K562 (cell line): Measurements from ENCODE around the gene ANGEL2. TPM values are rescaled to one million over a fixed set of nuclear protein-coding genes. Genes with fewer than 3 reads are reported as not detected.
A peak's percentile ranks its signal among the peaks of the same experiment; 100 is the strongest.

Source experiments
- CREM ChIP-seq: IDR thresholded peaks from 2 replicates; pipeline ENCODE4 v1.6.1; 2014; ENCODE audit warnings: antibody characterized with exemption, low read depth
- ESRRA ChIP-seq: fragments of 450-650 bp; IDR thresholded peaks from 2 replicates; pipeline ENCODE4 v1.6.1; 2014; ENCODE audit warnings: low read depth, mild to moderate bottlenecking, moderate library complexity, borderline replicate concordance
- FOXA3 ChIP-seq, 2 experiments: fragments of 450-650 bp in 1 of 2; sonication (generic) in 1 of 2; formaldehyde crosslinking; IDR thresholded peaks in 1 of 2; conservative IDR thresholded peaks in 1 of 2; 2 replicates each; pipeline versions ENCODE4 v1.4.0 to v1.8.0; 2020 to 2022; ENCODE audit warnings: mild to moderate bottlenecking in 2 of 2, missing genetic modification reagents in 1 of 2
- FOXO4 ChIP-seq: fragments of 450-650 bp; formaldehyde crosslinking; IDR thresholded peaks from 2 replicates; pipeline ENCODE4 v1.4.0; 2020; ENCODE audit warnings: mild to moderate bottlenecking, moderate library complexity
- HDAC1 ChIP-seq, 2 experiments: fragments of 450-650 bp; IDR thresholded peaks; 2 replicates each; pipeline ENCODE4 v1.6.1; 2016 to 2017; ENCODE audit warnings: inconsistent platforms in 1 of 2, mild to moderate bottlenecking in 1 of 2, moderate library complexity in 1 of 2
- HLTF ChIP-seq: fragments of 450-650 bp; IDR thresholded peaks from 2 replicates; pipeline ENCODE4 v1.6.1; 2016
- JUN ChIP-seq, 2 experiments: sonication (generic) in 1 of 2; formaldehyde crosslinking in 1 of 2; IDR thresholded peaks; 2 replicates each; pipeline versions ENCODE4 v1.6.1 to v1.8.0; 2012 to 2022; ENCODE audit warnings: borderline replicate concordance in 2 of 2, mild to moderate bottlenecking in 2 of 2, improper control_type of control experiment in 1 of 2, low read depth in 1 of 2, low read length in 1 of 2, missing genetic modification reagents in 1 of 2
- JUND ChIP-seq, 2 experiments: IDR thresholded peaks; 2 replicates in 1 of 2; 3 replicates in 1 of 2; pipeline ENCODE4 v1.6.1; 2011; ENCODE audit warnings: borderline replicate concordance in 2 of 2, low read depth in 2 of 2, low read length in 2 of 2, improper control_type of control experiment in 1 of 2, missing biosample characterization in 1 of 2, missing genetic modification characterization in 1 of 2, missing genetic modification reagents in 1 of 2
- MAFG ChIP-seq: fragments of 450-650 bp; conservative IDR thresholded peaks from 2 replicates; pipeline ENCODE4 v1.6.1; 2016; ENCODE audit warnings: missing genetic modification characterization, missing compliant biosample characterization
- MITF ChIP-seq: IDR thresholded peaks from 2 replicates; pipeline ENCODE4 v1.6.1; 2014; ENCODE audit warnings: antibody characterized with exemption
- NR2C2 ChIP-seq, 2 experiments: fragments of 200-800 bp in 1 of 2; sonication (Bioruptor generic) in 1 of 2; sonication (generic) in 1 of 2; formaldehyde crosslinking in 1 of 2; IDR thresholded peaks; 2 replicates each; pipeline versions ENCODE4 v1.6.1 to v1.8.0; 2016 to 2022; ENCODE audit warnings: mild to moderate bottlenecking in 1 of 2, missing compliant biosample characterization in 1 of 2, missing genetic modification characterization in 1 of 2, missing genetic modification reagents in 1 of 2
- RERE ChIP-seq: sonication (generic); formaldehyde crosslinking; IDR thresholded peaks from 2 replicates; pipeline ENCODE4 v1.8.0; 2023; ENCODE audit warnings: missing genetic modification reagents, mild to moderate bottlenecking, borderline replicate concordance
- SNRNP70 ChIP-seq: fragments of 200-400 bp; formaldehyde crosslinking; optimal IDR thresholded peaks from 2 replicates; pipeline ENCODE3; 2017; ENCODE audit warnings: low read depth, low read length
- SP1 ChIP-seq: sonication (generic); formaldehyde crosslinking; IDR thresholded peaks from 2 replicates; pipeline ENCODE4 v1.8.1; 2022; ENCODE audit warnings: mild to moderate bottlenecking, missing genetic modification reagents
- TBP ChIP-seq: optimal IDR thresholded peaks from 2 replicates; pipeline ENCODE3; 2011; ENCODE audit warnings: low read depth, low read length, improper control_type of control experiment
- TRIM24 ChIP-seq, 2 experiments: fragments of 450-650 bp; IDR thresholded peaks; 2 replicates each; pipeline ENCODE4 v1.6.1; 2016
- ZNF830 ChIP-seq: fragments of 250-450 bp; sonication (Bioruptor Pico); IDR thresholded peaks from 2 replicates; pipeline ENCODE4 v1.5.0; 2021; ENCODE audit warnings: mild to moderate bottlenecking
- polyA plus RNA-seq, 8 experiments: library from polyadenylated mRNA; depleted of rRNA in 4 of 8; stranded (reverse) in 5 of 8; unstranded in 3 of 8; fragments of >200 nt; fragmentation: Nextera tagmentation in 2 of 8; fragmentation: Illumina TruSeq in 1 of 8; extraction: Ambion mirVana in 2 of 8; extraction: Trizol in 1 of 8; gene quantifications; 2 replicates each; pipeline versions ENCODE4 v1.2.1 to v1.2.3, GENCODE V29; 2011 to 2014; ENCODE audit warnings: inconsistent platforms in 1 of 8, missing spikeins in 1 of 8
- total RNA-seq, 7 experiments: library from RNA; depleted of rRNA in 6 of 7; stranded (reverse); fragments of >200 nt in 6 of 7; fragmentation: Illumina TruSeq in 2 of 7; extraction: Trizol in 2 of 7; gene quantifications; 2 replicates each; pipeline versions ENCODE4 v1.2.1 to v1.2.3, GENCODE V29; 2011 to 2021; ENCODE audit warnings: low replicate concordance in 1 of 7

ANGEL2 gene
- total and polyA plus RNA-seq, 9 of the 15 experiments (the other 6 are each of a cell fraction or from before 2014, with no cell fraction given): 6.8 to 34.6 (median 26.2) TPM

GRCh38 chr1:213017447-213018273 lies 2.0 kb upstream of the ANGEL2 start (continued):
- TF ChIP-seq CREM (no peak), MAFG (tag) (peak; percentile 28; the same call in 1 of the 2 replicates), JUND (IDR thresholded peaks at IDR 0.05; ENCODE audit: borderline replicate concordance, low read depth, low read length) (no peak), JUND (tag; IDR thresholded peaks at IDR 0.05; ENCODE audit: borderline replicate concordance, low read depth, low read length) (peak; percentile 77), ESRRA (peak; percentile 8; the same call in 1 of the 2 replicates), JUN (IDR thresholded peaks at IDR 0.05; ENCODE audit: borderline replicate concordance, low read depth, low read length) (0 out of 2 replicates have a peak, but pooled peaks have one; percentile 8), JUN (CRISPR knock-in tag; IDR thresholded peaks at IDR 0.05; ENCODE audit: borderline replicate concordance) (no peak), MITF (no peak), HDAC1 (IDR thresholded peaks at IDR 0.05) (0 out of 4 replicates have a peak, but pooled peaks of 1 of the 2 experiments have one; percentile 8), TBP (peak; percentile 21), TRIM24 (IDR thresholded peaks at IDR 0.05) (no peak), SP1 (CRISPR knock-in tag) (no peak), NR2C2 (CRISPR knock-in tag; IDR thresholded peaks at IDR 0.05) (no peak), NR2C2 (tag; IDR thresholded peaks at IDR 0.05) (no peak), FOXO4 (CRISPR knock-in tag) (no peak), ZNF830 (CRISPR knock-in tag) (0 out of 2 replicates have a peak, but pooled peaks have one; percentile 25), SNRNP70 (no peak), HLTF (no peak), RERE (no peak), FOXA3 (CRISPR knock-in tag; conservative IDR thresholded peaks at IDR 0.05 in 1 of 2, IDR thresholded peaks at IDR 0.05 in 1 of 2) (0 out of 4 replicates have a peak, but pooled peaks of 1 of the 2 experiments have one; percentile 7)
